Neural cell (in vitro differentiated cells): Measurements from ENCODE around the gene PGA4.
"Not testable (repeated sequence)": the region's sequence is repeated elsewhere in the genome, so short reads cannot be mapped to it uniquely, and the experiment has no call there.

ENCODE experiments used
- EP300 ChIP-seq: fragments of 450-650 bp; conservative IDR thresholded peaks from 2 replicates; pipeline ENCODE4 v1.6.1; 2014; ENCODE audit warnings: antibody characterized with exemption, mild to moderate bottlenecking, moderate library complexity; ENCODE audit not compliant: poor library complexity, severe bottlenecking
- EZH2 ChIP-seq: fragments of 200-600, 300-800 bp; shearing (Covaris generic), sonication (generic); IDR thresholded peaks from 2 replicates; pipeline ENCODE4 v1.6.1; 2014; ENCODE audit warnings: antibody characterized with exemption, low read length, borderline replicate concordance, mild to moderate bottlenecking; ENCODE audit not compliant: insufficient read depth, poor library complexity, severe bottlenecking
- MXI1 ChIP-seq: fragments of 450-650 bp; conservative IDR thresholded peaks from 2 replicates; pipeline ENCODE4 v1.6.1; 2014; ENCODE audit warnings: antibody characterized with exemption, mild to moderate bottlenecking; ENCODE audit not compliant: poor library complexity, severe bottlenecking
- POLR2AphosphoS5 ChIP-seq: IDR thresholded peaks from 2 replicates; pipeline ENCODE4 v1.6.1; 2012
- RAD21 ChIP-seq: fragments of 450-650 bp; conservative IDR thresholded peaks from 2 replicates; pipeline ENCODE4 v1.6.1; 2014; ENCODE audit warnings: antibody characterized with exemption, mild to moderate bottlenecking, moderate library complexity
- SMC3 ChIP-seq: fragments of 450-650 bp; conservative IDR thresholded peaks from 2 replicates; pipeline ENCODE4 v1.6.1; 2014; ENCODE audit warnings: antibody characterized with exemption, mild to moderate bottlenecking, moderate library complexity; ENCODE audit not compliant: poor library complexity
- TAF1 ChIP-seq: IDR thresholded peaks from 2 replicates; pipeline ENCODE4 v1.6.1; 2012; ENCODE audit warnings: low read depth
- TF ChIP-seq, protein P1 (sequence below): fragments of 450-650 bp; IDR thresholded peaks from 2 replicates; pipeline ENCODE4 v1.5.1; 2014; ENCODE audit warnings: antibody characterized with exemption, mild to moderate bottlenecking, moderate library complexity; ENCODE audit not compliant: poor library complexity, severe bottlenecking
- TF ChIP-seq, protein P2 (sequence below): IDR thresholded peaks from 2 replicates; pipeline ENCODE4 v1.6.1; 2012; ENCODE audit warnings: borderline replicate concordance

DNA sequence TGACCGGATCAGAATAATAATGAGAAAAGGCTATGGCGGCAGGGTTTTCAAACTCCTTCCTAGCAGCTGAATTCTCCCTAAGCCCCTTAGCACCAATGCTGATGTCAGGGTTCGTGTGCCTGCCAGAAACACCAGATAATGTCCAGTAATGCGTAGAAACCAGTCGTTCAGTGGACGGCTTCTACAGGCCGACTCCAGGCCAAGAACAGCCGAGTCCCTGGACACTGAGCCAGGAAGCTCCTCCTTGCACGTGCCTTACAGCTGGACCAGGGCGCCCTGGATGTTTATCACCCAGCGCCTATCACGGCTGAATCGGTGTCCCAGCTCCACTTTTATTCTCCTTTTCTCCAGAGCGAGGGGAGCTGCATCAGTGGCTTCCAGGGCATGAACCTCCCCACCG, 9.9 kb upstream of the PGA4 start:
- TF ChIP-seq MXI1, POLR2AphosphoS5, EP300, EZH2, RAD21, SMC3, TAF1: not testable (repeated sequence)
- TF ChIP-seq, protein P1, sequence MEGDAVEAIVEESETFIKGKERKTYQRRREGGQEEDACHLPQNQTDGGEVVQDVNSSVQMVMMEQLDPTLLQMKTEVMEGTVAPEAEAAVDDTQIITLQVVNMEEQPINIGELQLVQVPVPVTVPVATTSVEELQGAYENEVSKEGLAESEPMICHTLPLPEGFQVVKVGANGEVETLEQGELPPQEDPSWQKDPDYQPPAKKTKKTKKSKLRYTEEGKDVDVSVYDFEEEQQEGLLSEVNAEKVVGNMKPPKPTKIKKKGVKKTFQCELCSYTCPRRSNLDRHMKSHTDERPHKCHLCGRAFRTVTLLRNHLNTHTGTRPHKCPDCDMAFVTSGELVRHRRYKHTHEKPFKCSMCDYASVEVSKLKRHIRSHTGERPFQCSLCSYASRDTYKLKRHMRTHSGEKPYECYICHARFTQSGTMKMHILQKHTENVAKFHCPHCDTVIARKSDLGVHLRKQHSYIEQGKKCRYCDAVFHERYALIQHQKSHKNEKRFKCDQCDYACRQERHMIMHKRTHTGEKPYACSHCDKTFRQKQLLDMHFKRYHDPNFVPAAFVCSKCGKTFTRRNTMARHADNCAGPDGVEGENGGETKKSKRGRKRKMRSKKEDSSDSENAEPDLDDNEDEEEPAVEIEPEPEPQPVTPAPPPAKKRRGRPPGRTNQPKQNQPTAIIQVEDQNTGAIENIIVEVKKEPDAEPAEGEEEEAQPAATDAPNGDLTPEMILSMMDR, result not testable (repeated sequence)
- TF ChIP-seq, protein P2, sequence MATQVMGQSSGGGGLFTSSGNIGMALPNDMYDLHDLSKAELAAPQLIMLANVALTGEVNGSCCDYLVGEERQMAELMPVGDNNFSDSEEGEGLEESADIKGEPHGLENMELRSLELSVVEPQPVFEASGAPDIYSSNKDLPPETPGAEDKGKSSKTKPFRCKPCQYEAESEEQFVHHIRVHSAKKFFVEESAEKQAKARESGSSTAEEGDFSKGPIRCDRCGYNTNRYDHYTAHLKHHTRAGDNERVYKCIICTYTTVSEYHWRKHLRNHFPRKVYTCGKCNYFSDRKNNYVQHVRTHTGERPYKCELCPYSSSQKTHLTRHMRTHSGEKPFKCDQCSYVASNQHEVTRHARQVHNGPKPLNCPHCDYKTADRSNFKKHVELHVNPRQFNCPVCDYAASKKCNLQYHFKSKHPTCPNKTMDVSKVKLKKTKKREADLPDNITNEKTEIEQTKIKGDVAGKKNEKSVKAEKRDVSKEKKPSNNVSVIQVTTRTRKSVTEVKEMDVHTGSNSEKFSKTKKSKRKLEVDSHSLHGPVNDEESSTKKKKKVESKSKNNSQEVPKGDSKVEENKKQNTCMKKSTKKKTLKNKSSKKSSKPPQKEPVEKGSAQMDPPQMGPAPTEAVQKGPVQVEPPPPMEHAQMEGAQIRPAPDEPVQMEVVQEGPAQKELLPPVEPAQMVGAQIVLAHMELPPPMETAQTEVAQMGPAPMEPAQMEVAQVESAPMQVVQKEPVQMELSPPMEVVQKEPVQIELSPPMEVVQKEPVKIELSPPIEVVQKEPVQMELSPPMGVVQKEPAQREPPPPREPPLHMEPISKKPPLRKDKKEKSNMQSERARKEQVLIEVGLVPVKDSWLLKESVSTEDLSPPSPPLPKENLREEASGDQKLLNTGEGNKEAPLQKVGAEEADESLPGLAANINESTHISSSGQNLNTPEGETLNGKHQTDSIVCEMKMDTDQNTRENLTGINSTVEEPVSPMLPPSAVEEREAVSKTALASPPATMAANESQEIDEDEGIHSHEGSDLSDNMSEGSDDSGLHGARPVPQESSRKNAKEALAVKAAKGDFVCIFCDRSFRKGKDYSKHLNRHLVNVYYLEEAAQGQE, result not testable (repeated sequence)
